Mononuclear cell (primary cell): ENCODE data around the gene MAML1. TPM values are rescaled to one million over a fixed set of nuclear protein-coding genes. Genes with fewer than 3 reads are reported as not detected.

Source experiments
- H3K27me3 ChIP-seq: 2 replicates; pipeline ENCODE4 v1.6.0; 2011; ENCODE audit warnings: low read length, control low read depth; ENCODE audit not compliant: insufficient read depth
- H3K4me1 ChIP-seq: 2 replicates; pipeline ENCODE4 v1.5.1; 2011; ENCODE audit warnings: mild to moderate bottlenecking, low read length, control low read depth; ENCODE audit not compliant: insufficient read depth
- H3K4me3 ChIP-seq: 2 replicates; pipeline ENCODE4 v1.5.1; 2011; ENCODE audit warnings: mild to moderate bottlenecking, low read length, moderate library complexity
- H3K9me3 ChIP-seq: 2 replicates; pipeline ENCODE4 v1.5.1; 2011; ENCODE audit warnings: low read depth, mild to moderate bottlenecking, control low read depth, low read length
- total RNA-seq: library from RNA; depleted of rRNA; stranded (reverse); fragments of >200 nt; gene quantifications from one replicate; pipeline ENCODE4 v1.2.3, GENCODE V29; 2012

Gene MAML1
- total RNA-seq, 1 donor, result 14.0 TPM

DNA sequence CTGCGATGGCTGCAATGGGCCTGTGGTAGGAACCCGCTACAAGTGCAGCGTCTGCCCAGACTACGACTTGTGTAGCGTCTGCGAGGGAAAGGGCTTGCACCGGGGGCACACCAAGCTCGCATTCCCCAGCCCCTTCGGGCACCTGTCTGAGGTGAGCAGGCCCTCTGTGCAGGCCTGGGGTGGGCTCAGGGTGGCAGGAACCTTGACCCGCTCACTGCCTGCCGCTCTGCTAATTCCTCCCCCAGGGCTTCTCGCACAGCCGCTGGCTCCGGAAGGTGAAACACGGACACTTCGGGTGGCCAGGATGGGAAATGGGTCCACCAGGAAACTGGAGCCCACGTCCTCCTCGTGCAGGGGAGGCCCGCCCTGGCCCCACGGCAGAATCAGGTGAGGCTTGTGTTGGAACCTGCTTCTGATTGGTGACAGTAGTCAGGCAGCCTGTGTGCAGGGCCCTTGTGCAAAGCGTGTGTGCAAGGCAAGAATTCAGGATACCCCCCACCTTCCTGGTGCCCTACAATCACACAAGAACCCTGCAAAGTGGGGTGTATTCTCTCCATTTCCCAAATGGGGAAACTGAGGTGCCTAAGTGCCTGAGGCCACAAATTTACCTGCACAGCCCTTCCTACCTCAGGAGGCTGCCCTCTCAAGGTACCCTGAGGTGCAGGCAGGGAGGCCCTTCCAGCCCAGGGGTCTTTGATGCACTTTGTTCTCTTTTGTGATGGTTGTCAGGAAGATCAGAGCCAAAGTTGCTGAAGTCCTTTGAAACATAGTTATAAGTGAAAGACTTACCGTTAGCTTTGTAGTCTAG, 91.5 kb downstream of the MAML1 start:
- H3K4me3 ChIP-seq, result no peak overlapping the region
- peaks cover 43% of the 10 kb centered on the region for H3K4me1 ChIP-seq
- H3K9me3 ChIP-seq, result no peaks in the 10 kb centered on the region
- no peaks in the 10 kb centered on the region for H3K27me3 ChIP-seq

DNA sequence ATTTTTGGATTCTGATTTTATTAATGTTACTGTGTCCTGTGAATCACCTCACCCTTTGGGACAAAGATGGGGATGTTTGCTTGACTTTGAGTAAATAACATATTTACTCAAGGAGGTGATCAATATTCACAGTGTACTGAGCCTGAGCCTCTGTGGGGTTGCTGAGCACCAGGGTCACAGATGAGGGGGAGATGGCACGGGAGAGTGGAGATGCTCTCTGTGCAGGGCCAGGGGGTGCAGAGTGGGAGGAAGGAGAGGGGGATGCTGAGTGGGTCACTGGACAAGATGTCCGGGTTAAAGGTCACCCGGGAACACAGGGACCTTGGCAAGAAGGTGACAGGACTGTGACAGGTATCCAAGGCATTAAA, 92.1 kb downstream of the MAML1 start:
- no peaks in the 10 kb centered on the region for H3K9me3 ChIP-seq
- peaks cover 37% of the 10 kb centered on the region for H3K4me1 ChIP-seq
- no peak overlapping the region for H3K4me3 ChIP-seq

DNA sequence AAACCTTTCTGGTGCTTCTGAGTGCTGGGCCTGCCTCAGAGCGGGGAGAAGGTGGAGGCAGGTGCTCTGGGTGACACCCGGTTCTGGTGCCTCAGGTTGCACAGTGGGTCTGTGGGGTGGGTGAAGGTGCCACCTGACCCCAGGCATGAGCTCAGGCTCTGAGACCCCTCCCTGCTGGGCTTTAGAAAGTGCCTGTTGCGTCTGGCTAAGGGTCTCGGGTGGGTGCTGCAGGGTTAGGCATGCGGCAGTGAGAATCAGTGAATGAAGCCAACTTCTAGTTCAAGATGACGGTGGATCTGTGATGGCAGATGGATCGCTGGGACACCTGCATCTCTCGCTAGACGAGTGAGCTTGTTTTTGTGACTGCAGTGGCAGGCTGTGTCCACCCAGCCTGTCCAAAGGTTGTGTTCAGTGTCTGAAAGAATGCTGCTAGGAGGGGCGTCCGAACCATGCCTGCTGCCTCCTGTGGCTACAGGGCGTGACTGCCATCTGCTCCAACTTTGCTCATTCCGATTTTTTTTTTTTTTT, 93.1 kb downstream of the MAML1 start:
- H3K4me1 ChIP-seq, result peaks cover 29% of the 10 kb centered on the region
- H3K27me3 ChIP-seq, result no peaks in the 10 kb centered on the region
- H3K9me3 ChIP-seq, result no peaks in the 10 kb centered on the region
- H3K4me3 ChIP-seq, result no peak overlapping the region

More for the DNA sequence above, 92.1 kb downstream of the MAML1 start:
- no peaks in the 10 kb centered on the region for H3K27me3 ChIP-seq

Other genes with a start within 250 kb of the MAML1 start
- 68.8 TPM for gene RUFY1, start 182.3 kb upstream of the MAML1 start, total RNA-seq
- 1,084 TPM for gene HNRNPH1, start 109.2 kb upstream of the MAML1 start, total RNA-seq
- 0.52 TPM for gene CBY3, start 51.8 kb upstream of the MAML1 start, total RNA-seq
- 273 TPM for gene CANX, start 33.9 kb upstream of the MAML1 start, total RNA-seq
- gene LTC4S, start 61.2 kb downstream of the MAML1 start, total RNA-seq, result 2.5 TPM
- gene MGAT4B, start 74.0 kb downstream of the MAML1 start, total RNA-seq, result 56.0 TPM
- gene SQSTM1, start 88.1 kb downstream of the MAML1 start, total RNA-seq, result 229 TPM
- gene MRNIP, start 126.0 kb downstream of the MAML1 start, total RNA-seq, result 13.2 TPM
- gene TBC1D9B, start 175.1 kb downstream of the MAML1 start, total RNA-seq, result 36.2 TPM